ENCODE measurements around the gene FBLN2.

- TF ChIP-seq CTCF (IDR thresholded peaks at IDR 0.05) (no peak), POLR2A (IDR thresholded peaks at IDR 0.05) (no peak)
These were observed 20.9 kb downstream of the FBLN2 start for GRCh38 chr3:13569641-13570390.
